HepG2 (cell line): ENCODE results near the gene BSG. TPM values are rescaled to one million over a fixed set of nuclear protein-coding genes. Genes with fewer than 3 reads are reported as not detected.

ENCODE experiments used
- CENPBD1 ChIP-seq: sonication (generic); formaldehyde crosslinking; IDR thresholded peaks from 2 replicates; pipeline ENCODE4 v1.8.0; 2022; ENCODE audit warnings: missing genetic modification reagents, low read depth, mild to moderate bottlenecking, borderline replicate concordance
- FOXK1 ChIP-seq: sonication (generic); formaldehyde crosslinking; IDR thresholded peaks from 2 replicates; pipeline ENCODE4 v1.4.0; 2020; ENCODE audit warnings: low read depth, missing genetic modification reagents, borderline replicate concordance
- GMEB2 ChIP-seq: IDR thresholded peaks from 2 replicates; pipeline ENCODE4 v1.6.1; 2016; ENCODE audit warnings: missing biosample characterization, missing genetic modification reagents, low read depth
- HHEX ChIP-seq: IDR thresholded peaks from 2 replicates; pipeline ENCODE4 v1.6.1; 2016; ENCODE audit warnings: control low read depth
- HIVEP1 ChIP-seq: sonication (generic); formaldehyde crosslinking; IDR thresholded peaks from 2 replicates; pipeline ENCODE4 v1.4.0; 2020; ENCODE audit warnings: mild to moderate bottlenecking, missing genetic modification reagents
- HNF1B ChIP-seq: sonication (generic); formaldehyde crosslinking; IDR thresholded peaks from 2 replicates; pipeline ENCODE4 v1.5.1; 2020; ENCODE audit warnings: mild to moderate bottlenecking, moderate library complexity, missing genetic modification reagents
- MAFF ChIP-seq: IDR thresholded peaks from 2 replicates; pipeline ENCODE4 v1.6.1; 2011; ENCODE audit warnings: low read depth, low read length, improper control_type of control experiment
- MAX ChIP-seq: IDR thresholded peaks from 2 replicates; pipeline ENCODE4 v1.6.1; 2012; ENCODE audit warnings: inconsistent platforms
- MAZ ChIP-seq, 2 experiments: sonication (generic) in 1 of 2; formaldehyde crosslinking in 1 of 2; IDR thresholded peaks; 2 replicates each; pipeline versions ENCODE4 v1.5.0 to v1.6.1; 2012 to 2020; ENCODE audit warnings: low read depth in 2 of 2, mild to moderate bottlenecking in 2 of 2, borderline replicate concordance in 1 of 2, improper control_type of control experiment in 1 of 2, low read length in 1 of 2, missing genetic modification reagents in 1 of 2, moderate library complexity in 1 of 2
- MED13 ChIP-seq: sonication (generic); formaldehyde crosslinking; IDR thresholded peaks from 2 replicates; pipeline ENCODE4 v1.5.0; 2020; ENCODE audit warnings: missing genetic modification reagents
- ZBTB7B ChIP-seq: sonication (generic); formaldehyde crosslinking; IDR thresholded peaks from 2 replicates; pipeline ENCODE4 v1.4.0; 2020; ENCODE audit warnings: missing genetic modification reagents
- ZFYVE20 ChIP-seq: sonication (generic); formaldehyde crosslinking; IDR thresholded peaks from 2 replicates; pipeline ENCODE4 v1.8.0; 2023; ENCODE audit warnings: low read depth, mild to moderate bottlenecking, moderate library complexity, missing genetic modification reagents, borderline replicate concordance
- ZNF225 ChIP-seq: sonication (generic); formaldehyde crosslinking; IDR thresholded peaks from 2 replicates; pipeline ENCODE4 v1.4.0; 2020; ENCODE audit warnings: mild to moderate bottlenecking, missing genetic modification reagents
- ZNF230 ChIP-seq: sonication (generic); formaldehyde crosslinking; IDR thresholded peaks from 2 replicates; pipeline ENCODE4 v1.4.0; 2020; ENCODE audit warnings: mild to moderate bottlenecking, missing genetic modification reagents
- ZNF235 ChIP-seq: sonication (generic); formaldehyde crosslinking; IDR thresholded peaks from 2 replicates; pipeline ENCODE4 v1.8.1; 2023; ENCODE audit warnings: mild to moderate bottlenecking, missing genetic modification reagents, borderline replicate concordance
- ZNF280B ChIP-seq: sonication (generic); formaldehyde crosslinking; IDR thresholded peaks from 2 replicates; pipeline ENCODE4 v1.5.0; 2020; ENCODE audit warnings: missing genetic modification reagents, mild to moderate bottlenecking, borderline replicate concordance
- ZNF282 ChIP-seq: fragments of 450-650 bp; IDR thresholded peaks from 2 replicates; pipeline ENCODE4 v1.6.1; 2018; ENCODE audit not compliant: partially characterized antibody
- ZNF317 ChIP-seq: sonication (generic); formaldehyde crosslinking; IDR thresholded peaks from 2 replicates; pipeline ENCODE4 v1.5.0; 2020; ENCODE audit warnings: mild to moderate bottlenecking, missing genetic modification reagents
- ZNF530 ChIP-seq: sonication (generic); formaldehyde crosslinking; IDR thresholded peaks from 2 replicates; pipeline ENCODE4 v1.5.0; 2020; ENCODE audit warnings: low read depth, mild to moderate bottlenecking, missing genetic modification reagents
- ZNF607 ChIP-seq: sonication (generic); formaldehyde crosslinking; IDR thresholded peaks from 2 replicates; pipeline ENCODE4 v1.5.1; 2020; ENCODE audit warnings: missing genetic modification reagents, mild to moderate bottlenecking, borderline replicate concordance
- ZNF800 ChIP-seq: sonication (generic); formaldehyde crosslinking; IDR thresholded peaks from 2 replicates; pipeline ENCODE4 v1.4.0; 2020; ENCODE audit warnings: missing genetic modification reagents
- polyA plus RNA-seq, 8 experiments: library from polyadenylated mRNA; depleted of rRNA in 3 of 8; stranded (reverse) in 7 of 8; unstranded in 1 of 8; fragments of >200 nt; fragmentation: Illumina TruSeq in 4 of 8; extraction: Trizol in 4 of 8; gene quantifications; 2 replicates each; pipeline versions ENCODE4 v1.2.1 to v1.2.3, GENCODE V29; 2011 to 2016; ENCODE audit warnings: low read depth in 4 of 8, missing spikeins in 1 of 8, mixed read lengths in 1 of 8; ENCODE audit not compliant: insufficient read depth in 1 of 8
- total RNA-seq, 5 experiments: library from RNA; depleted of rRNA; stranded (reverse); fragments of >200 nt; fragmentation: Illumina TruSeq; extraction: Trizol; gene quantifications; 2 replicates each; pipeline ENCODE4 v1.2.3, GENCODE V29; 2016; ENCODE audit warnings: low read depth in 1 of 5

The BSG gene
- total and polyA plus RNA-seq, 2 of the 13 experiments (the other 11 are each of a cell fraction or from before 2014, with no cell fraction given): 309 to 754 TPM

GRCh38 chr19:591099-591958 lies 18.9 kb downstream of the BSG start (continued):
- TF ChIP-seq ZFYVE20 (peak; percentile 39; the same call in 1 of the 2 replicates), ZNF225 (CRISPR knock-in tag) (peak; percentile 31; the same call in 1 of the 2 replicates), ZNF607 (CRISPR knock-in tag) (peak; percentile 84; the same call in 1 of the 2 replicates), ZBTB7B (CRISPR knock-in tag) (no peak), ZNF230 (CRISPR knock-in tag) (peak; percentile 42; the same call in 1 of the 2 replicates), MAX (peak; percentile 47; the same call in 1 of the 2 replicates), ZNF530 (CRISPR knock-in tag) (no peak), ZNF800 (CRISPR knock-in tag) (peak; percentile 88), MED13 (CRISPR knock-in tag) (peak; percentile 75), ZNF282 (no peak), MAZ (IDR thresholded peaks at IDR 0.05; ENCODE audit: borderline replicate concordance, low read depth, low read length) (no peak), MAZ (CRISPR knock-in tag; IDR thresholded peaks at IDR 0.05; ENCODE audit: low read depth) (peak; percentile 53; the same call in 1 of the 2 replicates), HHEX (CRISPR knock-in tag) (no peak), HNF1B (no peak), ZNF317 (CRISPR knock-in tag) (peak; percentile 87), FOXK1 (no peak), HIVEP1 (CRISPR knock-in tag) (no peak), GMEB2 (CRISPR knock-in tag) (no peak), ZNF235 (CRISPR knock-in tag) (0 out of 2 replicates have a peak, but pooled peaks have one; percentile 28), ZNF280B (CRISPR knock-in tag) (peak; percentile 61; the same call in 1 of the 2 replicates), CENPBD1 (CRISPR knock-in tag) (no peak), MAFF (no peak)
